Activated gamma-delta T cell (primary cell): ENCODE results near the gene NDE1.
"Not testable (repeated sequence)": the region's sequence is repeated elsewhere in the genome, so short reads cannot be mapped to it uniquely, and the experiment has no call there.

ENCODE experiments used
- DNase-seq: peaks from one replicate; lab custom pipeline; 2025; lab: John Stamatoyannopoulos, UW

The NDE1 gene

GRCh38 chr16:15699819-15700218 is 49.8 kb downstream of the NDE1 start:
- no peak for DNase-seq

- DNase-seq: no peak
Measured at GRCh38 chr16:15701367-15701766, 51.3 kb downstream of the NDE1 start.

- no peak for DNase-seq
Measured at GRCh38 chr16:15701975-15702970, 52.2 kb downstream of the NDE1 start.

GRCh38 chr16:15703029-15703736 is 53.1 kb downstream of the NDE1 start:
- DNase-seq: no peak

- DNase-seq: no peak
Measured at GRCh38 chr16:15704545-15704987, 54.5 kb downstream of the NDE1 start.

- DNase-seq: no peak
Measured at GRCh38 chr16:15705064-15705565, 55.1 kb downstream of the NDE1 start.

- no peak for DNase-seq
Measured at GRCh38 chr16:15707332-15707731, 57.3 kb downstream of the NDE1 start.

GRCh38 chr16:15708096-15708495 is 58.1 kb downstream of the NDE1 start:
- DNase-seq: no peak

- DNase-seq: no peak
Measured at GRCh38 chr16:15708997-15709396, 59.0 kb downstream of the NDE1 start.

- DNase-seq: no peak
Measured at GRCh38 chr16:15714393-15715172, 64.5 kb downstream of the NDE1 start.

- no peak for DNase-seq
Measured at GRCh38 chr16:15715221-15715620, 65.2 kb downstream of the NDE1 start.

GRCh38 chr16:15716694-15717447 is 66.8 kb downstream of the NDE1 start:
- no peak for DNase-seq

GRCh38 chr16:15721018-15721417 is 71.0 kb downstream of the NDE1 start:
- DNase-seq: no peak

GRCh38 chr16:15723808-15724207 is 73.8 kb downstream of the NDE1 start:
- DNase-seq: no peak

- no peak for DNase-seq
Measured at GRCh38 chr16:15725641-15726240, 75.7 kb downstream of the NDE1 start.

- no peak for DNase-seq
Measured at GRCh38 chr16:15726715-15727114, 76.7 kb downstream of the NDE1 start.

- DNase-seq: not testable (repeated sequence)
Measured at GRCh38 chr16:15727697-15728096, 77.7 kb downstream of the NDE1 start.

GRCh38 chr16:15729152-15729551 is 79.1 kb downstream of the NDE1 start:
- DNase-seq: no peak

GRCh38 chr16:15732416-15732815 is 82.4 kb downstream of the NDE1 start:
- DNase-seq: no peak

GRCh38 chr16:15735610-15736009 is 85.6 kb downstream of the NDE1 start:
- no peak for DNase-seq

- no peak for DNase-seq
Measured at GRCh38 chr16:15736529-15736928, 86.5 kb downstream of the NDE1 start.
